Left lung (tissue), 10 donors: Measurements from ENCODE around the gene TANGO6. TPM values are rescaled to one million over a fixed set of nuclear protein-coding genes. Genes with fewer than 3 reads are reported as not detected.

Experiments used
- ATAC-seq: fragments of 200-7000 bp; cut with Tn5 transposase; one replicate; pipeline ENCODE4 v1.9.1; 2020; ENCODE audit warnings: moderate library complexity
- DNase-seq, 4 donors: peaks; one replicate each; pipeline ENCODE4 v3.0.0-alpha.2; 2013 to 2020
- H3K27ac ChIP-seq, 2 donors: fragments of 200-600 bp; sonication (generic) in 1 of 2; one replicate each; pipeline versions ENCODE4 v1.5.0 to v1.8.0; 2020 to 2021
- H3K27me3 ChIP-seq, 2 donors: fragments of 200-600 bp; sonication (generic) in 1 of 2; one replicate each; pipeline versions ENCODE4 v1.5.0 to v1.8.0; 2020 to 2021
- H3K36me3 ChIP-seq, 2 donors: fragments of 200-600 bp; sonication (generic) in 1 of 2; one replicate each; pipeline versions ENCODE4 v1.5.0 to v1.8.0; 2020 to 2021
- H3K4me1 ChIP-seq, 2 donors: fragments of 200-600 bp; one replicate each; pipeline ENCODE4 v1.8.0; 2021
- H3K4me3 ChIP-seq, 2 donors: fragments of 200-600 bp; sonication (generic) in 1 of 2; one replicate each; pipeline versions ENCODE4 v1.5.0 to v1.8.0; 2020 to 2021; ENCODE audit warnings: mild to moderate bottlenecking in 1 of 2
- H3K9me3 ChIP-seq, 2 donors: fragments of 200-600 bp; sonication (generic) in 1 of 2; one replicate each; pipeline versions ENCODE4 v1.5.0 to v1.8.0; 2020 to 2021
- CTCF ChIP-seq, 2 donors: fragments of 200-600 bp; sonication (generic) in 1 of 2; IDR thresholded peaks; one replicate each; pipeline versions ENCODE4 v1.5.0 to v1.8.0; 2021; ENCODE audit warnings: antibody characterized with exemption in 2 of 2
- intact Hi-C, 2 donors: fragments of 100-400 bp; cut with DNase I; formaldehyde crosslinking; loops; one replicate each; pipeline versions ENCODE4 v1.11.2 to v1.14.2; 2022
- polyA plus RNA-seq, 6 donors: library from polyadenylated mRNA; unstranded; fragments of 120-200 nt; gene quantifications; one replicate each; pipeline ENCODE4 v1.2.1, GENCODE V29; 2013; ENCODE audit not compliant: insufficient read length in 6 of 6
- total RNA-seq, 2 donors: library from RNA; stranded (reverse); fragmentation: NEBNext Ultra II Directional; extraction: Animal tissue kit (Norgen Biotek cat#: 25700); gene quantifications; one replicate each; pipeline ENCODE4 v1.2.1, GENCODE V29; 2021
- donor health status: DM: no; HTN: yes; CAD: no.
- donor health status: DM: no; HTN: no; CAD: no.

Gene TANGO6
- total and polyA plus RNA-seq, 8 donors = 6.3 to 24.1 (median 7.9) TPM

- H3K9me3 ChIP-seq = no peaks in the 10 kb centered on the region
- no peak for ATAC-seq
- TF ChIP-seq CTCF (IDR thresholded peaks at IDR 0.05) = no peak
- peaks cover 0 to 9% of the 10 kb centered on the region in 2 donors for H3K36me3 ChIP-seq
- H3K4me1 ChIP-seq = no peaks in the 10 kb centered on the region
- intact Hi-C loops = no loop called here
- DNase-seq = no peak
- no peaks in the 10 kb centered on the region for H3K27me3 ChIP-seq
- H3K4me3 ChIP-seq = no peak overlapping the region
- no peak overlapping the region for H3K27ac ChIP-seq
These were observed 36.9 kb upstream of the TANGO6 start for GRCh38 chr16:68806422-68806821.

DNA sequence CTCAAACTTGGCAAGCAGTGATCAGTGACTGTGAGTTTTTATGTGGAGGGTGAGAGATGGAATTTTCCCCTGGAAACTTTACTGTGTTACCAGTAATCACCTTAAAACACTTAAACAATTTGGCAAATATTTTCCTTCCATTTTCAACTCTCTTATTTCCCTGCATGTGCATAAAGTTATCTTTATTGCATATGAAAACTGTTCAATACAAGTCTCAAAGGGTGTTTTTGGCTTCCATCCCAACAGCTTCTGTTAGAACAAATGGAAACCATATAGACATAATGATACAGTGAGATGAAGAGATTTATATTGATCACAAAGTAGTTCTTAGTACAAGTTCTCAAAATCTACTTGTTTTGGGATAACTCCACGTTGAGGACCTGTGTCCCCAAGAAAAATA, 36.4 kb upstream of the TANGO6 start:
- Histone ChIP-seq H3K9me3 (no peaks in the 10 kb centered on the region), H3K36me3 (peaks cover 0 to 9% of the 10 kb centered on the region in 2 donors), H3K4me1 (no peaks in the 10 kb centered on the region), H3K27me3 (no peaks in the 10 kb centered on the region), H3K27ac (no peak overlapping the region), H3K4me3 (no peak overlapping the region)
- ATAC-seq (no peak), DNase-seq (no peak)
- no peak for TF ChIP-seq CTCF (IDR thresholded peaks at IDR 0.05)
- intact Hi-C loops = no loop called here

DNA sequence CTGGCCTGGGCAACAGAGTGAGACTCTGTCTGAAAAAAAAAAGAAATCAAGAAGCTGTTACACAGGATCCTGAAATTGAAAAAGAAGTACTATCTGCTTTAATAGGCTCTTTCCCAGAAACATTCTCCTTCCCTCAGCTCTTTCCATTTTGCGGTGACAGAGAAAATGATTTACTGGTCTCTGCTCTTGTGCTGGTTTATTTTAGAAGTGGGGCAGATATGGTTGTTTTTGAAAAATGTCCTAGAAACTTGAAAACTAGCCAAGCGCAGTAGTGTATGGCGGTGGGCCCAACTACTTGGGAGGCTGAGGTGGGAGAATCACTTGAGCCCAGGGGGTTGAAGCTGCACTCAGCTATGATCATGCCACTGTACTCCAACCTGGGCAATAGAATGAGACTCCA, 28.8 kb upstream of the TANGO6 start:
- peaks cover 0 to 13% of the 10 kb centered on the region in 2 donors for H3K36me3 ChIP-seq
- no peaks in the 10 kb centered on the region for H3K9me3 ChIP-seq
- no peaks in the 10 kb centered on the region for H3K4me1 ChIP-seq
- DNase-seq (no peak), ATAC-seq (no peak)
- H3K27me3 ChIP-seq = no peaks in the 10 kb centered on the region
- no peak overlapping the region for H3K27ac ChIP-seq
- intact Hi-C loops = no loop called here
- TF ChIP-seq CTCF (IDR thresholded peaks at IDR 0.05) = no peak
- H3K4me3 ChIP-seq = no peak overlapping the region

- no peak overlapping the region for H3K4me3 ChIP-seq
- H3K27ac ChIP-seq = no peak overlapping the region
- DNase-seq (no peak), ATAC-seq (no peak)
- no peaks in the 10 kb centered on the region for H3K27me3 ChIP-seq
- H3K9me3 ChIP-seq = no peaks in the 10 kb centered on the region
- TF ChIP-seq CTCF (IDR thresholded peaks at IDR 0.05) = no peak
- intact Hi-C loops = no loop called here
- H3K36me3 ChIP-seq = peaks cover 0 to 14% of the 10 kb centered on the region in 2 donors
- H3K4me1 ChIP-seq = no peaks in the 10 kb centered on the region
These were observed 19.8 kb upstream of the TANGO6 start for GRCh38 chr16:68823401-68824135.

DNA sequence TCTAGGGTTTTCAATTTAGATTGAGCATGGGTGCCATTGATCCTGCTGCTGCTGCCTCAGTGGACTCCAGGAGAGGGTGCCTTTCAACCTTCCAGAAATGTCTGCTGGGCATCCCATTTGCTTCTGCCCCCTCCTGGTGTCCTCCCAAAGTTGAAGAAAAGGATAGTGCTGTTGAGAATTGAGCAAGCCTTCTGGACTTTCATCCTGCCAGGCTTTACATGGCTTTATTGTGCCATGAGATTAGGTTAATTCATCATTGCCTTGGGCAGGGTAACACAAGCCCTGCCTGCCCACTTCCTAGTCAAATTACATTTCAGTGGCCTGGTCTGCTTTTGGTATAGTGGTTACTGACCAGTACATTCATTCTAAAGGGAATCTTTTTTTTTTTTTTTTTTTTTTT, 17.9 kb upstream of the TANGO6 start:
- no peak for TF ChIP-seq CTCF (IDR thresholded peaks at IDR 0.05)
- peaks cover 0 to 14% of the 10 kb centered on the region in 2 donors for H3K36me3 ChIP-seq
- H3K27me3 ChIP-seq = no peaks in the 10 kb centered on the region
- ATAC-seq (no peak), DNase-seq (no peak)
- intact Hi-C loops = no loop called here
- H3K9me3 ChIP-seq = no peaks in the 10 kb centered on the region
- H3K4me1 ChIP-seq = no peaks in the 10 kb centered on the region
- H3K4me3 ChIP-seq = no peak overlapping the region
- H3K27ac ChIP-seq = no peak overlapping the region
